GOT3 (cell line): ENCODE data around the gene BICDL2.

ENCODE experiments used
- DNase-seq: peaks from one replicate; lab custom pipeline; 2025; ENCODE audit warnings: mixed read lengths; lab: John Stamatoyannopoulos, UW

BICDL2 gene

GRCh38 chr16:2985462-2985861 lies 51.3 kb downstream of the BICDL2 start:
- DNase-seq = no peak

- DNase-seq = peak; percentile 52
These were observed 53.0 kb downstream of the BICDL2 start for GRCh38 chr16:2983706-2984136.

- no peak for DNase-seq
These were observed 54.3 kb downstream of the BICDL2 start for GRCh38 chr16:2982402-2982801.

GRCh38 chr16:2981899-2982250 lies 54.9 kb downstream of the BICDL2 start:
- DNase-seq = no peak

- no peak for DNase-seq
These were observed 55.4 kb downstream of the BICDL2 start for GRCh38 chr16:2981177-2981898.

- DNase-seq = peak; percentile 87
These were observed 56.2 kb downstream of the BICDL2 start, which contains the start of gene PKMYT1 for GRCh38 chr16:2980227-2981176. Gene PKMYT1, minus strand, starts transcription at chr16:2980446. Its CDS starts 789 bp downstream, at chr16:2979657.

- no peak for DNase-seq
These were observed 57.0 kb downstream of the BICDL2 start for GRCh38 chr16:2979669-2980226.
